Aortic smooth muscle cell (primary cell): ENCODE measurements around the gene FOXA1. TPM values are rescaled to one million over a fixed set of nuclear protein-coding genes. Genes with fewer than 3 reads are reported as not detected.

Experiments
- total RNA-seq: library from RNA; depleted of rRNA; stranded (reverse); fragments of >200 nt; gene quantifications from 2 replicates; pipeline ENCODE4 v1.2.3, GENCODE V29; 2014

Gene FOXA1
- not detected in 2 replicates for total RNA-seq

DNA sequence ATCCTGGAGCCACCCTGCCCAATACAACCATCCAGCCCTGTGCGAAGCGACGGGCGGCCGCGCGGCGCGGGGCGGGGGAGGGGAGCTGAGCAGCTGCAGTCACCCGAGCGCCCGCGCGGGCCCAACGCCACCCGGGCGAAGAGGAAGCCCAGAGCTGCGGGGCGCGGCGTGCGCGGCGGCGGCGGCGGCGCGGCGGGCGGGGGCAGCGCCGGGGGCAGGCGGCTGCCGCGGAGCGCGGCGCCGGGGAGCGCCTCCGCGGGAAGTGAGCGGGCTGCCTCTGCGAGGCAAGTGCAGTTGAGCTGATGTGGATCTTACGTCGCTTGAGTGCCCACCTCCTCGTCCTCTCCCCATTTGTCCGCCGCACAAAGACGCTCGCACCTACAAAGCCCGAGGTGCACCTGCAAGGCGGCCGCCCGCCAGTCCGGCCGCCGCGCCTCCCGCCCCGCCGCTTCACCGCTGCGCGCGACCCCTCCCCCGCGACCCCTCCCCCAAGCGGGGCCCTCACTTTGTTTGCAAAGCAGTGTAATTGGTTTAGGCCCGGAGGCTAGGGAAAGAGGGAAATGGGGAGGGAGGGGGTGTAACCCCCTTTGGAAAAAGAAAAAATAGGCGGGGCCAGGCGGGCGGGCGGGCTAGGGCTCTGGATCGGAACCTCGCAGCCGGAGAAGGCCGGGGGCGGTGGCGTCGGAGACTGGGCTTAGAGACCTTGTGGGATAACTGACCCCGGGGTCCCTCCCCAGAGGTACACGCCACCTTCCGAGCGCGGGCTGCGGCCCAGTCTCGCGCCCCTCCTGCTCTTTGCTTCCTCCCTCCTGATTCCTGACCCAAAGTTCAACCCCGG, at the start of gene FOXA1, which contains the start of gene TTC6:
TSS of gene FOXA1 (minus strand) at position 279 of the 838 bp plus-strand sequence. CDS start at position 2, 277 bp downstream.
TSS of gene TTC6 (plus strand) at position 659 of the 838 bp plus-strand sequence. CDS start 26,436 bp downstream, outside the sequence.

Other genes starting within 250 kb of the FOXA1 start
- not detected in 2 replicates for gene TTC6, start 380 bp upstream of the FOXA1 start, total RNA-seq